GM23338 (cell line): ENCODE results near the gene HIVEP2.

Experiments
- CREB1 ChIP-seq: fragments of 250-450 bp; sonication (Bioruptor Pico); IDR thresholded peaks from 2 replicates; pipeline ENCODE4 v1.5.0; 2020; ENCODE audit warnings: low read depth, mild to moderate bottlenecking, moderate library complexity
- EZH2 ChIP-seq: fragments of 200-600 bp; sonication (generic); IDR thresholded peaks from one replicate; pipeline ENCODE4 v1.8.0; 2017; ENCODE audit warnings: antibody characterized with exemption, mild to moderate bottlenecking, low read depth; ENCODE audit not compliant: unreplicated experiment
- EZH2phosphoT487 ChIP-seq: fragments of 200-600 bp; sonication (generic); IDR thresholded peaks from one replicate; pipeline ENCODE4 v1.8.1; 2018; ENCODE audit warnings: antibody characterized with exemption; ENCODE audit not compliant: unreplicated experiment
- JUNB ChIP-seq: IDR thresholded peaks from one replicate; pipeline ENCODE4 v1.6.1; 2016; ENCODE audit warnings: antibody characterized with exemption; ENCODE audit not compliant: unreplicated experiment
- POLR2AphosphoS5 ChIP-seq: IDR thresholded peaks from 2 replicates; pipeline ENCODE4 v1.6.1; 2016; ENCODE audit warnings: antibody characterized with exemption, low read depth
- ZNF114 ChIP-seq: fragments of 250-450 bp; sonication (Bioruptor Pico); IDR thresholded peaks from 2 replicates; pipeline ENCODE4 v1.5.0; 2020; ENCODE audit warnings: mild to moderate bottlenecking, moderate library complexity
- TF ChIP-seq, protein P1 (sequence below), 2 experiments: fragments of 200-600 bp in 1 of 2; sonication (generic) in 1 of 2; conservative IDR thresholded peaks; 2 replicates each; pipeline versions ENCODE4 v1.5.1 to v1.6.1; 2016 to 2017; ENCODE audit warnings: antibody characterized with exemption in 2 of 2, low read depth in 2 of 2, mild to moderate bottlenecking in 2 of 2, moderate library complexity in 1 of 2
- TF ChIP-seq, protein P2 (sequence below): IDR thresholded peaks from one replicate; pipeline ENCODE4 v1.6.1; 2018; ENCODE audit warnings: antibody characterized with exemption; ENCODE audit not compliant: unreplicated experiment

- TF ChIP-seq, protein P1, sequence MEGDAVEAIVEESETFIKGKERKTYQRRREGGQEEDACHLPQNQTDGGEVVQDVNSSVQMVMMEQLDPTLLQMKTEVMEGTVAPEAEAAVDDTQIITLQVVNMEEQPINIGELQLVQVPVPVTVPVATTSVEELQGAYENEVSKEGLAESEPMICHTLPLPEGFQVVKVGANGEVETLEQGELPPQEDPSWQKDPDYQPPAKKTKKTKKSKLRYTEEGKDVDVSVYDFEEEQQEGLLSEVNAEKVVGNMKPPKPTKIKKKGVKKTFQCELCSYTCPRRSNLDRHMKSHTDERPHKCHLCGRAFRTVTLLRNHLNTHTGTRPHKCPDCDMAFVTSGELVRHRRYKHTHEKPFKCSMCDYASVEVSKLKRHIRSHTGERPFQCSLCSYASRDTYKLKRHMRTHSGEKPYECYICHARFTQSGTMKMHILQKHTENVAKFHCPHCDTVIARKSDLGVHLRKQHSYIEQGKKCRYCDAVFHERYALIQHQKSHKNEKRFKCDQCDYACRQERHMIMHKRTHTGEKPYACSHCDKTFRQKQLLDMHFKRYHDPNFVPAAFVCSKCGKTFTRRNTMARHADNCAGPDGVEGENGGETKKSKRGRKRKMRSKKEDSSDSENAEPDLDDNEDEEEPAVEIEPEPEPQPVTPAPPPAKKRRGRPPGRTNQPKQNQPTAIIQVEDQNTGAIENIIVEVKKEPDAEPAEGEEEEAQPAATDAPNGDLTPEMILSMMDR (conservative IDR thresholded peaks at IDR 0.05; ENCODE audit: low read depth in 2 of 2): no peak
- TF ChIP-seq, protein P2, sequence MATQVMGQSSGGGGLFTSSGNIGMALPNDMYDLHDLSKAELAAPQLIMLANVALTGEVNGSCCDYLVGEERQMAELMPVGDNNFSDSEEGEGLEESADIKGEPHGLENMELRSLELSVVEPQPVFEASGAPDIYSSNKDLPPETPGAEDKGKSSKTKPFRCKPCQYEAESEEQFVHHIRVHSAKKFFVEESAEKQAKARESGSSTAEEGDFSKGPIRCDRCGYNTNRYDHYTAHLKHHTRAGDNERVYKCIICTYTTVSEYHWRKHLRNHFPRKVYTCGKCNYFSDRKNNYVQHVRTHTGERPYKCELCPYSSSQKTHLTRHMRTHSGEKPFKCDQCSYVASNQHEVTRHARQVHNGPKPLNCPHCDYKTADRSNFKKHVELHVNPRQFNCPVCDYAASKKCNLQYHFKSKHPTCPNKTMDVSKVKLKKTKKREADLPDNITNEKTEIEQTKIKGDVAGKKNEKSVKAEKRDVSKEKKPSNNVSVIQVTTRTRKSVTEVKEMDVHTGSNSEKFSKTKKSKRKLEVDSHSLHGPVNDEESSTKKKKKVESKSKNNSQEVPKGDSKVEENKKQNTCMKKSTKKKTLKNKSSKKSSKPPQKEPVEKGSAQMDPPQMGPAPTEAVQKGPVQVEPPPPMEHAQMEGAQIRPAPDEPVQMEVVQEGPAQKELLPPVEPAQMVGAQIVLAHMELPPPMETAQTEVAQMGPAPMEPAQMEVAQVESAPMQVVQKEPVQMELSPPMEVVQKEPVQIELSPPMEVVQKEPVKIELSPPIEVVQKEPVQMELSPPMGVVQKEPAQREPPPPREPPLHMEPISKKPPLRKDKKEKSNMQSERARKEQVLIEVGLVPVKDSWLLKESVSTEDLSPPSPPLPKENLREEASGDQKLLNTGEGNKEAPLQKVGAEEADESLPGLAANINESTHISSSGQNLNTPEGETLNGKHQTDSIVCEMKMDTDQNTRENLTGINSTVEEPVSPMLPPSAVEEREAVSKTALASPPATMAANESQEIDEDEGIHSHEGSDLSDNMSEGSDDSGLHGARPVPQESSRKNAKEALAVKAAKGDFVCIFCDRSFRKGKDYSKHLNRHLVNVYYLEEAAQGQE: no peak
- TF ChIP-seq POLR2AphosphoS5 (no peak), EZH2 (no peak), EZH2phosphoT487 (no peak), ZNF114 (CRISPR knock-in tag) (no peak), CREB1 (CRISPR knock-in tag) (no peak), JUNB (no peak)
Observed at GRCh38 chr6:142811923-142812322, 133.1 kb downstream of the HIVEP2 start.
